ENCODE measurements around the gene SLAMF9.

Gene SLAMF9

GRCh38 chr1:159974350-159974965 is 20.4 kb upstream of the SLAMF9 start:
- DNase-seq (ENCODE audit: low read depth in 2 of 2), result no peak

DNA sequence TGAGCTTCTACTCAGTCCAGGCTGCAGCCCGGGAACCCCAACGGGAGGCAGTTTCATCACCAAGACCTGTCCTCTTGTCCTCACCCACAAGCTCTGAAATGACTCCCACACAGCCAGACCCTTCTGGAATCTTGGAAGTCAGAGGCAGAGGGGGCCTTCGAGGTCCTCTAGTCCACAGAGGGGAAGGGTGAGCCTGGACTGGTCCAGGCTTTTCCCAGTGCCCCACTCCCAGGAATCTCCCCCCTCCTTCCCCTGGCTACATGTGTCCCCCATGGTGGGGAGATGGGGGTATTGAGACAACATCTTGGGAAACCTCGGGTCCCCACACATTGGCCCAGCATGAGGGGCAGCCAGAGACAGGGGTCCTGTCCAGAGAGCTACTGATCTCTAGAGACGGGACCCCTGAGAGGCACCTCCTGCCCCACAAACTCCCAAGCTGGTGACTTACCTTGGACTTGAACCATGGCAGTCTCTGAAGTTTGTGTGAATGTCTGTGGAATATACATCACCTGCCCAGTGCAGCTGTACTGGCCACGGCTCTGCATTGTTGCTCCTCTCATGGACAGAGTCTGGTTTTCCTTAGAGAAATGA is 19.4 kb upstream of the SLAMF9 start:
- no peak for DNase-seq (ENCODE audit: low read depth in 2 of 2)

DNA sequence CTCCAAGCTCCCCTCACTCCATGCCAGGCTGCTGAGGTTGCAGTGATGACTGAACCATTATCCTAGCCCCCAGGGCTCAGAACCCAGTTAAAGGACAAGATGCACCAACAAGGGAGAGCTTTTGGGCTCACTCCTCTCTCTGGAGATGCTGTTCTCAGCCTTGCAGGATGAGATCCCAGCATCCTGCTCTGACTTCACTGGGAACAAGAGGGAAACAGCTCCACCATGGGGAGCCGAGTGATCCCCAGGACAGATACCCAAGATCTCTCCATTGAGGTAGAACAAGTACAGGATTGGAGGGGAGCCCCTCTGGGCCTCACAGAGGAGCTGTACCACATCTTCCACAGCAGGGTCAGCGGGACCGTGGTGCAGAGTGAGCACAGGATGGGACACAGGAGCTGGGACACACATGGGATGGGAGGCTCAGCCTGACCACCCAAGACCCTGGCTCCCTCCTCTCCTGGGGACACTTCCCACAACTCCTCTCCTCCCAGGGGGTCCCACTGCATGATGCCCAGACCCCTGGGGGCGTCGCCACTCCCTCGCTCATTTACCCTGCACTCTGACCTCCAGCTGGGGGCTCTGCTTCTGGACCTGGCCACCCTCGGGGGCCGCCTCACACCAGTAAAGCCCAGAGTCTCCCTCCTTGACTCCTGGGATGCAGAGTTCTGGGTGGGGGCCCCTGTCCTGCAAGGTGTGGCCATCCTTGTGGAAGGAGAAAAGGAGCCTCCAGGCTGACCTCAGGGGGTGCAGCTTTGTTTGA is 18.6 kb upstream of the SLAMF9 start:
- no peak for DNase-seq (ENCODE audit: low read depth in 2 of 2)

GRCh38 chr1:159970932-159971342 is 16.9 kb upstream of the SLAMF9 start:
- no peak for DNase-seq (ENCODE audit: low read depth in 2 of 2)

- no peak for DNase-seq (ENCODE audit: low read depth in 2 of 2)
Observed at GRCh38 chr1:159968901-159969300, 14.9 kb upstream of the SLAMF9 start.

DNA sequence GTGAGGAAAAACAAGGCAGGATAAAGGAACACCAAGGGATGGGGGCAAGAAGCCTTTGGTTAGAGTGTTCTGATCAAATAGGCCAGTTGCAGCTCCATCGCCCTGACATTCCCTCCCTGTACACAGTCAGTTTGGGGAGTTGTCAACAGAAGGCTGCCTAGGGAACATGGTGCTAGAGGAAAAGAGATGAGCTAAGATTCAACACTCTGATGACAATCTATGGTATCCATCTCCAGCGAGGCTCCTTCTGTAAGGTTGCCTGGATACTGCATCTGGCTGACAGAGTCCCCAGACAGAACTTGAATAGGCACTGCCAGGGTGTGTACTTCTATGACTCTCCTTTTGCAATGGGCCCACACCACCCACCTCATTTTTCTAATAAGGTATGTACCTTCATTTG is 11.2 kb upstream of the SLAMF9 start:
- no peak for DNase-seq (ENCODE audit: low read depth in 2 of 2)

DNA sequence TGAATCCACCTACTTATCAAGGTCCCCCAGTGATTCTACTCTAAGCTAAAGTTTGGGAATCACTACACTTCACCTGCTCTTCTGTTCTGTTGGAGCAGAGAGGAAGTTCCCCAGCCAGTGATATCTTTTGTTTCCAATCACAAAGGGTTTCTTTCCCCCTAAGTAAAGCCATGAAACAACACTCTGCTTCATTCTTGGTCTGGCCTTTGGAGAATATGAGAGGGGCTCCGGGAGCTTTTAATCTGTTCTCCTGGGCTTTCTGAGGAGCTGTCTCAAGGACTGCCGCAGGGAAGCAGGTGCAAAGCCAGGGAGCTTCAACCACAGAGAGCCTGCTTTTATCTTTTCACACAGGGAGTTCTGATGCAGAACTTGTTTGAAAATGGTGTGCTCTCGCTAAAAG is 10.1 kb upstream of the SLAMF9 start:
- DNase-seq (ENCODE audit: low read depth in 2 of 2), result no peak

DNA sequence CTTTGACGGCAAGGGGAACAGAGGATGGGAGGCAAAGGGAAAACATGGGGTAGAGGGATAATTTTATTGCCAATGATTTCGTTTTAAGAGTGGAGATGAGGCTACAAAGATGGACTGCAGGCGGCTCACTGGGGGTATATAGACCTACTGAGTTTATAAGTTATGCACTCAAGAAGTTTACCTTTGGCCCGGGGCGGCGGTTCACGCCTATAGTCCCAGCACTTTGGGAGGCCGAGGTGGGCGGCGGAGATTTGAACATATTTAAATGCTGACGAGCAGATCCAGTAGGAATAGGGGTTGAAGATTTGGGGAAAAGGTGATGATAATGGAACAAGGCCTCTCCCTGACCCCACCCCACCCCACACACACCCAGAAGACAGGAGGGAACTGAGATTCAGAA is 8.1 kb upstream of the SLAMF9 start:
- DNase-seq (ENCODE audit: low read depth in 2 of 2), result no peak

GRCh38 chr1:159961636-159962035 is 7.6 kb upstream of the SLAMF9 start:
- no peak for DNase-seq (ENCODE audit: low read depth in 2 of 2)

DNA sequence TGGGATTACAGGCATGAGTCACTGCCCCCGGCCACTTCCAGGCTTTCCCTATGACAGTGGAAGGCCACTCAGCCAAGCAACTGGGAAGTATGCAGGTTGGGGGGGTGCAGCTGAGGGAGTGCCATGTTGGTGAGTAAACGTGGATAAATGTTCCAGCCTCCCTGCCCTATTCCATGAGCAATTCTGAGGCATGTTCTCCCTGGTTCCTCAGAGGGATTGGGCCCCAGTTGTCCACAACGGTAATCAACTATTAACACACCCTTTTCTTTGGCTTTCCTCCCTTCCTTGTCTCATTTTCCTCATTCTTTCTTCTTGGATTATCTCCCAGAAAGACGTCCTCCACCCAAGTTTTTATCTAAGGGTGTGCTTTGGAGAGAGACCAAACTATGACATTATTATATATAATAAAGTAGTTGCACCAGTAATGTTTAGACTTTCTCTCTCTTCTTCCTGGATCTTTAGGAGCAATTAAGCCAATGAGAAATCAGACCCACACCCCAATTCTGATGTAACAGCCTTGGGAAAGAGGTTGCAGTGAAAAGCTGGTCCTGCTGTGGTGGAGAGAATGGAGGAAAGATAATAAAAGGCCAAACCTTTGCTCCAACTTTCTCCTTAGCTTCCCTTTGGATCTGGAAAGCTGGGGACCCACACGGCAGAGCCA is 6.8 kb upstream of the SLAMF9 start:
- no peak for DNase-seq (ENCODE audit: low read depth in 2 of 2)

DNA sequence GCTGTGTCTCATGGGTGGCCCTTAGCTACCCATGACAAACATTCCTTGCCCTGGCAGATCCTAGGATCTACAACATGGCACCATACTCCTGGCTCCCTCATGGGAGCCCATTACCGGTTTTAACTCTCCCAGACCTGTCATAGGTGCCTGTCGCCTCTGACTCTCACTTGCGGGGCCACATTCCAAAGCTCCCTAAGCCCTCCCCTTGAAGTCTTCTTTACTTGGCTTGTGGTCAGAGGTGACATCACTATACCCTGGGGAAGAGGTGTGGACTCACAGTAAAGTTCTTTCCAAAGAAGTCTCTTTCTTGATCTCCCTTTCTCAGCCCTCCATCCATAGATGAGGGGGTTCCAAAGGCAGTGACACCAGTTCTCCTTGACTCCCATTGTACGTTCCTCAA is 5.4 kb upstream of the SLAMF9 start:
- no peak for DNase-seq (ENCODE audit: low read depth in 2 of 2)

- no peak for DNase-seq (ENCODE audit: low read depth in 2 of 2)
Observed at GRCh38 chr1:159958719-159959380, 4.8 kb upstream of the SLAMF9 start.

- DNase-seq (ENCODE audit: low read depth in 2 of 2), result no peak
Observed at GRCh38 chr1:159957824-159958268, 3.8 kb upstream of the SLAMF9 start.

GRCh38 chr1:159955456-159955855 is 1.4 kb upstream of the SLAMF9 start:
- DNase-seq (ENCODE audit: low read depth in 2 of 2), result no peak

- no peak for DNase-seq (ENCODE audit: low read depth in 2 of 2)
Observed at GRCh38 chr1:159952932-159953331, 1.1 kb downstream of the SLAMF9 start.

DNA sequence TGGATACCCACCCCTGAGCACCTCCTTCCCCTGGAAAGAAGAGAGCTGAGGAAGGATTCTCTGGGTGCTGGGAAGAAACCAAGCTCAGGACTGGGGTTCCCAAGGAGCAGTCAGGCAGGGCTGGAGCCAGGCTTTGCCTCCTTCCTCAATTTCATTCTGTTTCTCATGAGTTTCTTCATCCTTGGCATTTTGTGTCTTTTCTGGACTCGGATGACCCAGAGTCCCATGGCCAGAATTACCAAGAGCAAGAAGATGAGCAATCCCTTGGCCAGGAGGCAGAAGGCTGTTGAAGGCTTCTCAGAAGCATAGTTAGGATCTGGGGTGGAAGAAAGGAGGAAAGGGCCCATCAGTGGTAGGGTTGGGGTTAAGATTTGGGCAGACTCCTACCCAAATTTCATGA is 2.5 kb downstream of the SLAMF9 start:
- DNase-seq (ENCODE audit: low read depth in 2 of 2), result no peak

DNA sequence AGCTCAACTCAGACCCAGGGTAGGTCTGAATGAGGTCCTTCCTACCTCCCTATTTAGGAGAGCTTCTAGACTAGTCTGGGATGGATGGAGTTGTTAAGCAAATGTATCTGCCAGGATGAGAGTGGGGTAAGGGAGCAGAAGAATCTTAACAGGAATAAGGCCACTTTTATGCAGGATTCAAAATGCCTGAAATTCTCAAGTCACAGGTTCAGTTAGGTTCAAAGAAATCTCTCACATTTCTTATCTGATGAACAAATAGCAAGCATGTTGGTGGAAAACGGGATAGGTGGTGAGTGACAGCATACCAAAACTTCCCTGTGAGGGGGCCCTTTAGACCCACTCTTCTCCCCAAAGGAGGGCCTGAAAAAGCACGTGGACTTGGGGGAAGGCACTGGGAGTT is 3.0 kb downstream of the SLAMF9 start:
- DNase-seq (ENCODE audit: low read depth in 2 of 2), result no peak

- DNase-seq (ENCODE audit: low read depth in 2 of 2), result no peak
Observed at GRCh38 chr1:159949981-159950381, 4.1 kb downstream of the SLAMF9 start.

- DNase-seq (ENCODE audit: low read depth in 2 of 2), result no peak
Observed at GRCh38 chr1:159949123-159949522, 4.9 kb downstream of the SLAMF9 start.

DNA sequence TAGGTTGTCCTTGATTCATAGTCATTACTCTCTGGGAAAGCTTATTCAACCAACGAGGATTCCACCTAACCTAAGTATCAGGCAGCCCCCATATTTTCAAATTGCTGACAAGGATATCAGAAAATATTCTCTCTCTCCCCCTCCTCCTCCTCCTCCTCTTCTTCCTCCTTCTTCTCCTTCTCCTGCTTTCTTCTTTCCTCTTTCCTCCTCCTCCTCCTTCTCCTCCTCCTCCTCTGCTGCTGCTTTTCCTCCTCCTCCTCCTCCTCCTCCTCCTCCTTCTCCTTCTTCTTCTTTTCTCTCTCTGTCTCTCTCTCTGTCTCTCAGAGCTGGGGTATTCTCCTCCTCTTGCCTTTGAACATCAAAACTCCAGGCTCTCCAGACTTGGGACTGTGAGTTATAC is 6.1 kb downstream of the SLAMF9 start:
- no peak for DNase-seq (ENCODE audit: low read depth in 2 of 2)

DNA sequence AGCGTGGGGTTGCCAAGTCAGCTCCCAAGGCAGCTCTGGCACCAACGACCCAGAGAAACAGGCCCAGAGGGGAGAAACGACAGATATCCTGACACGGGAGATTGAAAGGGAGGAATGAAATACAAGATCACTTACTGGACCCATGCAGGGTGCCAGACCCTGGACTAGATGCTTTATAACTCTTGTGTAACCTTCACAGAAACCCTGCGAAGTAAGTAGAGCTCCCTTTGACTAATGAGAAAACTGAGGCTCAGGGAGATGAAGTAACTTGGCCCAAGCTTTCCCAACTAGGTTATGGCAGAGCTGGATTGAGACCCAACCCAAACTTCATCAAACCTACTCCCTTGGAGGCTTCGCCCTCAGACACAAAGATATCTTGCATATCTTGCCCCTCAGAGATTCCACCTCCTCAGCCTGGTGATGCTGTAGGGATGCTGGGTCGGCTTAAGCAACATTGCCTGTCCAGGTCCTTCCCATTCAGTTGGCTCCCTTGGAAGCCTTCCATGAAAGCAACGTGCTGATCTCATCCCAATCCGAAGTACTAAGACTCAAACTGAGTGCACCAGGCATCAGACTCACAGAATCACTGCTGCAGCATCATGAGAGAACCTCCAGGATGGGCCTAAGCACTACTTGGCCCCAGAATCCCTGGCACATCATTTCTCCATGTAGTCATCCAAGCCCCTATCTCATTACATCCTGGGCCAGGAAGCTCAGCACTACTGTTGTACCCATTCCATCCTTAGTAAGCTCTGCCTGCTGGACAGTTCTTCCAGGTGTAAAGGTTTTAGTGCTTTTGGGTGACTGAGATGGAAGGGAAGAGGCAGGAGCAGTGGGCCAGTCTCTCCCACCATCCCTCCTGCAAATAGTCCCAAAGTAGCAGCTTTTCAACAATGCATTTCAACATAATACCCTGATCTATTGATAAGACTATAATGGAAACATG is 7.5 kb downstream of the SLAMF9 start:
- DNase-seq (ENCODE audit: low read depth in 2 of 2), result no peak
